GM12878 (cell line): Measurements from ENCODE around the gene FAM13C.

Experiments
- BRCA1 ChIP-seq: IDR thresholded peaks from 2 replicates; pipeline ENCODE4 v1.6.1; 2011; ENCODE audit warnings: low read depth, low read length, improper control_type of control experiment
- EP300 ChIP-seq, 2 experiments: fragments of 150-350 bp in 1 of 2; IDR thresholded peaks; 2 replicates each; pipeline ENCODE4 v1.6.1; 2011 to 2012; ENCODE audit warnings: low read depth in 2 of 2, low read length in 2 of 2, borderline replicate concordance in 1 of 2, improper control_type of control experiment in 1 of 2, inconsistent platforms in 1 of 2; ENCODE audit not compliant: control insufficient read depth in 1 of 2
- MXI1 ChIP-seq: fragments of 150-350 bp; IDR thresholded peaks from 2 replicates; pipeline ENCODE4 v1.6.1; 2011; ENCODE audit warnings: low read depth, mild to moderate bottlenecking, inconsistent platforms, low read length, improper control_type of control experiment
- POLR2A ChIP-seq: IDR thresholded peaks from 2 replicates; pipeline ENCODE4 v1.6.1; 2011; ENCODE audit warnings: low read depth, mild to moderate bottlenecking, low read length
- POLR2AphosphoS5 ChIP-seq: IDR thresholded peaks from 2 replicates; pipeline ENCODE4 v1.6.1; 2011; ENCODE audit warnings: mild to moderate bottlenecking, low read length, inconsistent platforms
- SP1 ChIP-seq: IDR thresholded peaks from one replicate; pipeline ENCODE4 v1.6.1; 2011; ENCODE audit warnings: low read depth, low read length
- SPI1 ChIP-seq: IDR thresholded peaks from 2 replicates; pipeline ENCODE4 v1.6.1; 2011; ENCODE audit warnings: low read depth, mild to moderate bottlenecking, low read length, moderate library complexity, borderline replicate concordance; ENCODE audit not compliant: insufficient read depth
- YY1 ChIP-seq: IDR thresholded peaks from 2 replicates; pipeline ENCODE4 v1.6.1; 2011; ENCODE audit warnings: low read depth, mild to moderate bottlenecking, low read length
- ZNF24 ChIP-seq: fragments of 450-650 bp; IDR thresholded peaks from 2 replicates; pipeline ENCODE4 v1.6.1; 2017; ENCODE audit warnings: antibody characterized with exemption, mild to moderate bottlenecking
- ZNF274 ChIP-seq: IDR thresholded peaks from one replicate; pipeline ENCODE4 v1.8.0; 2011; ENCODE audit not compliant: insufficient read length, insufficient read depth
- ZNF592 ChIP-seq: fragments of 450-650 bp; IDR thresholded peaks from 2 replicates; pipeline ENCODE4 v1.6.1; 2017; ENCODE audit warnings: mild to moderate bottlenecking, moderate library complexity
- TF ChIP-seq, protein P1 (sequence below): fragments of 450-650 bp; IDR thresholded peaks from 2 replicates; pipeline ENCODE4 v1.6.1; 2016; ENCODE audit warnings: mild to moderate bottlenecking
- TF ChIP-seq, protein P2 (sequence below), 3 experiments: IDR thresholded peaks in 2 of 3; conservative IDR thresholded peaks in 1 of 3; 2 replicates each; pipeline ENCODE4 v1.5.1; 2011; ENCODE audit warnings: low read depth in 3 of 3, low read length in 3 of 3, mild to moderate bottlenecking in 3 of 3, control low read depth in 2 of 3, moderate library complexity in 2 of 3, inconsistent platforms in 1 of 3, mixed read lengths in 1 of 3; ENCODE audit not compliant: control insufficient read depth in 2 of 3, insufficient read depth in 1 of 3; ENCODE audit errors: extremely low read depth in 1 of 3

DNA sequence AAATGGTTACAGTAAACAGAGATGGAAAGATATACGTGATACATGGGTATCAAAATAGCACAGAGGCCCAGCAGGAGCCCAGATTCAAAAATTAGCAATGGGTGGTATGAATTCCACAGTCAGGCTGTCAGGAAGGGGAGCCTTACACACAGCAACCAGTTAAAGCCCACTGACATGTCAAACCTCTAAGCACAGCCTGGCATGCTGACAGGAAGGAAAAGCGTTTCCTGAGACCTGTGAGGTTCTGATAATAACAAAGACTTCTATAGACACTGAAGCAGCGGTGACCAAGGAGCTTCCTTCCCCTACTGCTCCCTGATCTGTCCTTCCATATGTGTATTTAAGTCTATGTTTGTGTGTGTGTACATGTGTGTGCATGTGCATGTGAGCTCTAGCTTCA lies 96.0 kb downstream of the FAM13C start:
- TF ChIP-seq YY1, result no peak
- TF ChIP-seq, protein P1, sequence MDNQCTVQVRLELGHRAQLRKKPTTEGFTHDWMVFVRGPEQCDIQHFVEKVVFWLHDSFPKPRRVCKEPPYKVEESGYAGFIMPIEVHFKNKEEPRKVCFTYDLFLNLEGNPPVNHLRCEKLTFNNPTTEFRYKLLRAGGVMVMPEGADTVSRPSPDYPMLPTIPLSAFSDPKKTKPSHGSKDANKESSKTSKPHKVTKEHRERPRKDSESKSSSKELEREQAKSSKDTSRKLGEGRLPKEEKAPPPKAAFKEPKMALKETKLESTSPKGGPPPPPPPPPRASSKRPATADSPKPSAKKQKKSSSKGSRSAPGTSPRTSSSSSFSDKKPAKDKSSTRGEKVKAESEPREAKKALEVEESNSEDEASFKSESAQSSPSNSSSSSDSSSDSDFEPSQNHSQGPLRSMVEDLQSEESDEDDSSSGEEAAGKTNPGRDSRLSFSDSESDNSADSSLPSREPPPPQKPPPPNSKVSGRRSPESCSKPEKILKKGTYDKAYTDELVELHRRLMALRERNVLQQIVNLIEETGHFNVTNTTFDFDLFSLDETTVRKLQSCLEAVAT, result no peak
- no peak for TF ChIP-seq BRCA1
- TF ChIP-seq POLR2A, result no peak
- no peak for TF ChIP-seq ZNF592
- TF ChIP-seq ZNF24, result no peak
- no peak for TF ChIP-seq ZNF274
- no peak for TF ChIP-seq SPI1
- no peak for TF ChIP-seq POLR2AphosphoS5
- TF ChIP-seq, protein P2, sequence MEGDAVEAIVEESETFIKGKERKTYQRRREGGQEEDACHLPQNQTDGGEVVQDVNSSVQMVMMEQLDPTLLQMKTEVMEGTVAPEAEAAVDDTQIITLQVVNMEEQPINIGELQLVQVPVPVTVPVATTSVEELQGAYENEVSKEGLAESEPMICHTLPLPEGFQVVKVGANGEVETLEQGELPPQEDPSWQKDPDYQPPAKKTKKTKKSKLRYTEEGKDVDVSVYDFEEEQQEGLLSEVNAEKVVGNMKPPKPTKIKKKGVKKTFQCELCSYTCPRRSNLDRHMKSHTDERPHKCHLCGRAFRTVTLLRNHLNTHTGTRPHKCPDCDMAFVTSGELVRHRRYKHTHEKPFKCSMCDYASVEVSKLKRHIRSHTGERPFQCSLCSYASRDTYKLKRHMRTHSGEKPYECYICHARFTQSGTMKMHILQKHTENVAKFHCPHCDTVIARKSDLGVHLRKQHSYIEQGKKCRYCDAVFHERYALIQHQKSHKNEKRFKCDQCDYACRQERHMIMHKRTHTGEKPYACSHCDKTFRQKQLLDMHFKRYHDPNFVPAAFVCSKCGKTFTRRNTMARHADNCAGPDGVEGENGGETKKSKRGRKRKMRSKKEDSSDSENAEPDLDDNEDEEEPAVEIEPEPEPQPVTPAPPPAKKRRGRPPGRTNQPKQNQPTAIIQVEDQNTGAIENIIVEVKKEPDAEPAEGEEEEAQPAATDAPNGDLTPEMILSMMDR (IDR thresholded peaks at IDR 0.05 in 2 of 3, conservative IDR thresholded peaks at IDR 0.05 in 1 of 3; ENCODE audit: control insufficient read depth in 2 of 3, extremely low read depth in 1 of 3, insufficient read depth in 1 of 3, low read depth in 3 of 3, low read length in 3 of 3), result no peak
- TF ChIP-seq MXI1, result no peak
- TF ChIP-seq SP1, result no peak
- no peak for TF ChIP-seq EP300 (IDR thresholded peaks at IDR 0.05; ENCODE audit: borderline replicate concordance in 1 of 2, control insufficient read depth in 1 of 2, low read depth in 2 of 2, low read length in 2 of 2)
